Caco-2 (cell line): Measurements from ENCODE around the gene BIRC7. TPM values are rescaled to one million over a fixed set of nuclear protein-coding genes. Genes with fewer than 3 reads are reported as not detected.
A peak's percentile ranks its signal among the peaks of the same experiment; 100 is the strongest.

Experiments
- BruUV-seq: library from RNA; stranded (reverse); fragments of 400-500 nt; replicated peaks from 2 replicates; lab custom pipeline; 2021; lab: Mats Ljungman, UMichigan
- CTCF ChIA-PET: fragments of 300-600 bp; sonication (Branson Sonifier 250); formaldehyde crosslinking; loops from one replicate; lab custom pipeline; 2022; ENCODE audit warnings: antibody characterized with exemption; lab: Charles Lee
- POLR2A ChIA-PET: fragments of 300-600 bp; sonication (Branson Sonifier 250); formaldehyde crosslinking; loops from one replicate; lab custom pipeline; 2022; ENCODE audit warnings: antibody characterized with exemption; lab: Charles Lee
- DNase-seq, 2 experiments: peaks; one replicate each; pipeline versions ENCODE4 v3.0.0 to v3.0.0-alpha.2; 2020 to 2022
- H3K27me3 ChIP-seq: replicated peaks from 2 replicates; pipeline ENCODE4 v1.6.0; 2011; ENCODE audit warnings: low read length; ENCODE audit not compliant: control insufficient read depth, insufficient read depth
- H3K36me3 ChIP-seq: 2 replicates; pipeline ENCODE4 v1.5.1; 2011; ENCODE audit warnings: low read length; ENCODE audit not compliant: control insufficient read depth, insufficient read depth
- H3K4me1 ChIP-seq: fragments of 250-450 bp; sonication (Bioruptor Pico); 2 replicates; pipeline ENCODE4 v1.5.1; 2020; ENCODE audit warnings: mild to moderate bottlenecking
- H3K4me3 ChIP-seq: 2 replicates; pipeline ENCODE4 v1.5.1; 2011; ENCODE audit warnings: low read depth, mild to moderate bottlenecking, control low read depth, low read length
- H3K9me3 ChIP-seq: fragments of 250-450 bp; sonication (Bioruptor Pico); 2 replicates; pipeline ENCODE4 v1.5.1; 2020; ENCODE audit warnings: mild to moderate bottlenecking, moderate library complexity
- H3K27ac Mint-ChIP-seq: one replicate; pipeline ENCODE4 v1.8.0; 2022; ENCODE audit warnings: mixed read lengths; ENCODE audit not compliant: unreplicated experiment
- H3K27me3 Mint-ChIP-seq: one replicate; pipeline ENCODE4 v1.8.0; 2022; ENCODE audit warnings: mixed read lengths; ENCODE audit not compliant: insufficient read depth, unreplicated experiment
- H3K36me3 Mint-ChIP-seq: one replicate; pipeline ENCODE4 v1.8.0; 2022; ENCODE audit warnings: mild to moderate bottlenecking, mixed read lengths; ENCODE audit not compliant: insufficient read depth, unreplicated experiment
- H3K4me1 Mint-ChIP-seq: one replicate; pipeline ENCODE4 v1.8.0; 2022; ENCODE audit warnings: low read depth, mixed read lengths; ENCODE audit not compliant: unreplicated experiment
- H3K4me3 Mint-ChIP-seq: one replicate; pipeline ENCODE4 v1.8.0; 2022; ENCODE audit warnings: mild to moderate bottlenecking, moderate library complexity, mixed read lengths; ENCODE audit not compliant: unreplicated experiment
- H3K9me3 Mint-ChIP-seq: one replicate; pipeline ENCODE4 v1.8.0; 2022; ENCODE audit warnings: mixed read lengths; ENCODE audit not compliant: unreplicated experiment
- CTCF ChIP-seq, 2 experiments: fragments of 200-600 bp in 1 of 2; IDR thresholded peaks; 1 replicate in 1 of 2; 2 replicates in 1 of 2; pipeline versions ENCODE4 v1.5.1 to v1.8.0; 2011 to 2022; ENCODE audit warnings: antibody characterized with exemption in 1 of 2, control low read depth in 1 of 2, inconsistent platforms in 1 of 2, low read depth in 1 of 2, low read length in 1 of 2, mild to moderate bottlenecking in 1 of 2, moderate library complexity in 1 of 2; ENCODE audit not compliant: insufficient read depth in 1 of 2, severe bottlenecking in 1 of 2, unreplicated experiment in 1 of 2
- intact Hi-C: fragments of 100-400 bp; cut with micrococcal nuclease; formaldehyde crosslinking; loops from one replicate; pipeline ENCODE4 v1.10.0; 2022; ENCODE audit not compliant: unreplicated experiment
- total RNA-seq: library from RNA; stranded (reverse); gene quantifications from 2 replicates; pipeline ENCODE4 v1.2.3, GENCODE V29; 2022

Gene BIRC7
- total RNA-seq, 1 experiment from 2014 or later, result 0.54 TPM

GRCh38 chr20:63205896-63206295 is 29.8 kb upstream of the BIRC7 start:
- Mint-ChIP-seq H3K4me1 (peaks cover 31% of the 10 kb centered on the region), H3K4me3 (no peak overlapping the region), H3K9me3 (no peaks in the 10 kb centered on the region), H3K27me3 (no peaks in the 10 kb centered on the region), H3K27ac (peak overlapping the region; percentile 60), H3K36me3 (peaks cover 100% of the 10 kb centered on the region)
- ChIA-PET CTCF (interaction anchor here (0.7 kb wide), 1 partner anchor 90 kb away, joined by 5 read pairs; no protein-coding TSS in a partner anchor), POLR2A (no interaction called here)
- no TSS peak for BruUV-seq
- no peak for TF ChIP-seq CTCF (IDR thresholded peaks at IDR 0.05; ENCODE audit: insufficient read depth in 1 of 2, low read depth in 1 of 2, low read length in 1 of 2, severe bottlenecking in 1 of 2, unreplicated experiment in 1 of 2)
- H3K36me3 ChIP-seq, result peaks cover 8% of the 10 kb centered on the region
- intact Hi-C loops, result no loop called here
- no peak overlapping the region for H3K4me3 ChIP-seq
- no peaks in the 10 kb centered on the region for H3K9me3 ChIP-seq
- H3K4me1 ChIP-seq, result no peaks in the 10 kb centered on the region
- no peaks in the 10 kb centered on the region for H3K27me3 ChIP-seq
- DNase-seq, result no peak

DNA sequence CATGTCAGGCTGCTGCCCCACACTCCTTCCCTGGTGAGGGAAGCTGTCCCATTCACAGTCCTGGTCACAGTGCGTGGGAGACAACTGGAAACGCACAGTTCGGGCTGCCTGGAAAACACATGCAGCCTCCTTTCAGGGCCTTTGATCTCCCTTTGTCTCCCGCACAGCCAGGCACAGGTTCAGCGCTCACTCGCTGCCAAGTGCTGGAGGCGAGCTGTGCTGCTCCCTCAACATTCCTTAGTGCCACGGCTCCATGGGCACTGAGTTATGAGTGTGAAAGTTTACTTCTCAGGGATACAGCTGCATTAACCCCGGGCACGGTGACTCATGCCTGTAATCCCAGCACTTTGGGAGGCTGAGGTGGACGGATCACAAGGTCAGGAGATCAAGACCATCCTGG is 28.8 kb upstream of the BIRC7 start:
- H3K36me3 ChIP-seq, result peaks cover 8% of the 10 kb centered on the region
- no peaks in the 10 kb centered on the region for H3K9me3 Mint-ChIP-seq
- H3K9me3 ChIP-seq, result no peaks in the 10 kb centered on the region
- no peaks in the 10 kb centered on the region for H3K27me3 ChIP-seq
- TF ChIP-seq CTCF (IDR thresholded peaks at IDR 0.05; ENCODE audit: insufficient read depth in 1 of 2, low read depth in 1 of 2, low read length in 1 of 2, severe bottlenecking in 1 of 2, unreplicated experiment in 1 of 2), result no peak
- H3K4me3 ChIP-seq, result no peak overlapping the region
- H3K36me3 Mint-ChIP-seq, result peaks cover 100% of the 10 kb centered on the region
- peaks cover 30% of the 10 kb centered on the region for H3K4me1 Mint-ChIP-seq
- H3K4me3 Mint-ChIP-seq, result no peak overlapping the region
- peaks cover under 1% of the 10 kb centered on the region; the same call in 1 of the 2 replicates for H3K4me1 ChIP-seq
- H3K27me3 Mint-ChIP-seq, result no peaks in the 10 kb centered on the region
- peak overlapping the region; percentile 60 for H3K27ac Mint-ChIP-seq
- no TSS peak for BruUV-seq
- ChIA-PET POLR2A (no interaction called here), CTCF (no interaction called here)
- no peak for DNase-seq
- intact Hi-C loops, result no loop called here

- peaks cover 10% of the 10 kb centered on the region for H3K36me3 ChIP-seq
- H3K27me3 ChIP-seq, result no peaks in the 10 kb centered on the region
- no TSS peak for BruUV-seq
- no peak for DNase-seq
- ChIA-PET CTCF (no interaction called here), POLR2A (interaction anchor here (0.7 kb wide), 1 partner anchor 64 kb away, joined by 3 read pairs; no protein-coding TSS in a partner anchor)
- no peak for TF ChIP-seq CTCF (IDR thresholded peaks at IDR 0.05; ENCODE audit: insufficient read depth in 1 of 2, low read depth in 1 of 2, low read length in 1 of 2, severe bottlenecking in 1 of 2, unreplicated experiment in 1 of 2)
- no peak overlapping the region for H3K4me3 ChIP-seq
- peaks cover 100% of the 10 kb centered on the region for H3K36me3 Mint-ChIP-seq
- H3K4me1 Mint-ChIP-seq, result peaks cover 46% of the 10 kb centered on the region
- H3K27me3 Mint-ChIP-seq, result no peaks in the 10 kb centered on the region
- no peak overlapping the region for H3K27ac Mint-ChIP-seq
- peaks cover 16% of the 10 kb centered on the region for H3K4me1 ChIP-seq
- H3K9me3 Mint-ChIP-seq, result no peaks in the 10 kb centered on the region
- intact Hi-C loops, result no loop called here
- no peaks in the 10 kb centered on the region for H3K9me3 ChIP-seq
- no peak overlapping the region for H3K4me3 Mint-ChIP-seq
Measured at GRCh38 chr20:63208346-63208909, 27.3 kb upstream of the BIRC7 start.
